ENCODE data around the gene RALY. TPM values are rescaled to one million over a fixed set of nuclear protein-coding genes. Genes with fewer than 3 reads are reported as not detected.

Gene RALY
- total and polyA plus RNA-seq, 2 donors, result 53.9 to 150 TPM

DNA sequence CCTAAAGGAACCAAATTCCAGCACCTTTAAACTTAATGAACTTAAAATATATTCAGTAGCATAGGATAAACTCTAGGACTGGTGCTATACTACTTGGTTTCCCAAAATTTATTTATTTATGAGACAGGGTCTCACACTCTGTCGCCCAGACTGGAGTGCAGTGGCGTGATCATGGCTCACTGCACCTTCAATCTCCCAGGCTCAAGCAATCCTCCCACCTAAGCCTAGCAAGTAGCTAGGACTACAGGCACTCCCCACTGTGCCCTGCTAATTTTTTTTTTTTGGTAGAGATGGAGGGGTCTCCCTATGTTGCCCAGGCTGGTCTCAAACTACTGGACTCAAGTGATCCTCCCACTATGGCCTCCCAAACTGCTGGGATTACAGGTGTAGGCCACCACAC lies 96.9 kb downstream of the RALY start:
- Histone ChIP-seq H3K36me3 (ENCODE audit: insufficient read depth) (peaks cover 4% of the 10 kb centered on the region), H3K27ac (ENCODE audit: low read depth) (no peak overlapping the region)

DNA sequence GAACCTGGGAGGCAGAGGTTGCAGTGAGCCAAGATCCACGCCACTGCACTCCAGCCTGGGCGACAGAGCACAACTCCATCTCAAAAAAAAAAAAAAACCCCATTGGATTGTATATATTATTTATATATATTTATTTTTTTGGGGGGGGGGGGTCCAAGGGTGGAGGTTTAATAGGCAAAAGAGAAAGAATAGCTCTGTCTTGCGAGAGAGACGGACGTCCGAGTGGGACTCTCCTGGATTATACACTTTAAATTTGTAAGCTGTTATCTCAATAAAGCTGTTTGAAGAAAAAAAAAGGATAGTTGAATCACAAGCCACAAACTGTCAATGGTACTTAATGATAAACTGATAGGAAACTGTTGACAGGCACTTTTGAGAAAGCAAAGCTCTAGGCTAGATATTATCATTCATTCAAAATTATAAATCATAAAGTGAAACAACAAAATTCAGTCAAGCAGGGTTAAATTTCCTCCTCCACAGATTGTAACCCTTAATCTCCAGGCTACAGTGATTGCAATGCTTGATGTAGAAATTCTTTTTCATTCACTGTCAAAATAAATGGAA lies 98.0 kb downstream of the RALY start:
- no peak overlapping the region for H3K27ac ChIP-seq (ENCODE audit: low read depth)
- H3K4me1 ChIP-seq (ENCODE audit: insufficient read depth), result no peaks in the 10 kb centered on the region
- no peak for DNase-seq (ENCODE audit: extremely low spot score)
- H3K36me3 ChIP-seq (ENCODE audit: insufficient read depth), result peaks cover 4% of the 10 kb centered on the region
- WGBS, result 91% methylated on average over 6 of the region's 6 CpGs
- no peak overlapping the region for H3K4me3 ChIP-seq (ENCODE audit: low read depth, low read length)

More for the DNA sequence above, 96.9 kb downstream of the RALY start:
- WGBS, result 98% methylated on average over 2 of the region's 2 CpGs
- no peak for DNase-seq (ENCODE audit: extremely low spot score)
- H3K4me1 ChIP-seq (ENCODE audit: insufficient read depth), result no peaks in the 10 kb centered on the region
- no peak overlapping the region for H3K4me3 ChIP-seq (ENCODE audit: low read depth, low read length)

DNA sequence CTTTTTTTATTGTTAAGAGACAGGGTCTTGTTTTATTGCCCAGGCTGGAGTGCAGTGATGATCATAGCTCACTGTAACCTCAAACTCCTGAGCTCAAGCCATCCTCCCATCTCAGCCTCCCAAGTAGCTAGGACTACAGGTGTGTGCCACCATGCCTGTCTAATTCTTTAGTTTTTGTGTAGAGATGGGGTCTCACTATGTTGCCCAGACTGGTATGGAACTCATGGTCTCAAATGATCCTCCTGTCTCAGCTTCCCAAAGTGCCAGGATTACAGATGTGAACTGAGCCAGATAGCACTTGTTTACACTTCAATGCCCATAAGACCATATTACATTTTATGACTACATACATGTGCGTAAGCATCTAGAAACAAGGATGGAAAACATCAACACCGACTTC lies 100.2 kb downstream of the RALY start:
- WGBS, result 95% methylated on average over 2 of the region's 2 CpGs
- Histone ChIP-seq H3K4me3 (ENCODE audit: low read depth, low read length) (no peak overlapping the region), H3K27ac (ENCODE audit: low read depth) (no peak overlapping the region), H3K4me1 (ENCODE audit: insufficient read depth) (no peaks in the 10 kb centered on the region), H3K36me3 (ENCODE audit: insufficient read depth) (peaks cover 10% of the 10 kb centered on the region)
- no peak for DNase-seq (ENCODE audit: extremely low spot score)

DNA sequence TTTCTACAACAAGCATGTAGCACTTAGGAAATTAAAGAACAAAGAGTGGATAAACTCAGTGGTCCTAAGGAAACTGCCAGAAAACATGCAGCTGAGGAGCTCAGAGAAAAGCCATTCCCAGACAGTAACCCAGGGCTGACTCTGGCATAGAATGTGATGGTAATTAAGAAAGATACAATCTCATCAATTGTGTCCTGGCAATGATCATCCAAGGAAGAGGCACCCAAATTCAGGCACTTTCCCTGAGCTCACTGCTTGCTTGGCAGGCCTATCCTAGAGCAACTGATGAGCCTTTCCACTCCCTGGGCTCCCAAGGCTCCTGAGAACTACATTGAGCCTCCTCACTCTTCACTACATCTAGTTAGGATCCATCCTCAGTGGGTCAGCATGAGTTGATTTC lies 102.1 kb downstream of the RALY start:
- Histone ChIP-seq H3K27ac (ENCODE audit: low read depth) (no peak overlapping the region), H3K36me3 (ENCODE audit: insufficient read depth) (peaks cover 6% of the 10 kb centered on the region), H3K4me3 (ENCODE audit: low read depth, low read length) (no peak overlapping the region), H3K4me1 (ENCODE audit: insufficient read depth) (no peaks in the 10 kb centered on the region)
- no peak for DNase-seq (ENCODE audit: extremely low spot score)

DNA sequence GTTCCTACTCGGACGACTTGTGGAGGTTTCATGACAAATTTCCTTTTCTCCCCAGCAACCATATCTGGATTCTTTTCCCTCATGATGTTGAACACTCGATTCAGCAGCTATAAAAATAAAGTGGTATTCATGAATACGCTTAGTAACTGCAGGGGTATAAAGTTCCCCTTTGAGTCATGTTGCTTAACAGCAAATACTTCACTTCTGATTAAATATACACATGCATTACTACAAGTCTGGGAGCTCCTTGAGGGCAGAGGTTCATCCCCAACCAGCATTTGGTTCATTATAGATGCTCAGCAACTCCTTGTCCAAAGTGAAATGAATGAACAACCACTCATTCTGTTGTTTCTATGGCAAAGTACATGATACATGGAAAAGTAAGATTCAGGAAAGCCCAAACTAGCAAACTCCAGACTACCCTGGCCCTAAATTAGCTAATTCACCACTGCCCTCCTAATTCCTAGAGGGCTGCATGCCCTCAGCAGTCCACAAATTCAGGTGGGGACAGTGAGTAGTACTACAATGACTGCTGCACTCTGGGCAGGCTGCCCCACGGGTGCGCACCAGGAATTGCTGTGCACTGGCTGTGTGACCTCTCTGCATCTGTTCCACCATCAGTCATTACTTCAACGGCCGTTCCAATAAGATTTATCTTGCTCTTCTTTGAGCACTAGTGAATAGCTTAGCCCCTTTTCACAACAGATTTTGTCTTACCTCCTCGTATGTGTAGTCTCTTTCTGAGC lies 103.2 kb downstream of the RALY start:
- WGBS, result 88% methylated on average over 9 of the region's 9 CpGs

DNA sequence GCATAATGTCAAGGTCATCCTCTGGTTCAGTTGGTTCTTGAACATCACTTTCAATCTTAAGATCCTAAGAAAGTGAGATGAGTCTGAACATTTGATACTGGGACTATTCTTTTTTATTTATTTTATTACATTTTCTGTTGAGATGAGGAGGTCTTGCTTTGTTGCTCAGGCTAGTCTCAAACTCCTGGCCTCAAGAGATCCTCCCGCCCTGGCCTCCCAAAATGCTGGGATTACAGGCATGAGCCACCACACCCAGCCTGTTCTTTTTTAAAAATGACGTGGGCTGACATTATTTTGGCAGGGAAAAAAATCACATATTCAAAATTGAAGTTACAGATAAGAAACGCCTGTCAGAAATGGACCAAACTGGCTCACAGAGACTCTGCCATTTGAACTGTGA lies 104.9 kb downstream of the RALY start:
- H3K27ac ChIP-seq (ENCODE audit: low read depth), result no peak overlapping the region
- DNase-seq (ENCODE audit: extremely low spot score), result no peak
- no peaks in the 10 kb centered on the region for H3K4me1 ChIP-seq (ENCODE audit: insufficient read depth)
- H3K36me3 ChIP-seq (ENCODE audit: insufficient read depth), result peaks cover 6% of the 10 kb centered on the region
- 69% methylated on average over 3 of the region's 3 CpGs for WGBS
- no peak overlapping the region for H3K4me3 ChIP-seq (ENCODE audit: low read depth, low read length)

More for the DNA sequence above, 103.2 kb downstream of the RALY start:
- Histone ChIP-seq H3K4me3 (ENCODE audit: low read depth, low read length) (no peak overlapping the region), H3K4me1 (ENCODE audit: insufficient read depth) (no peaks in the 10 kb centered on the region), H3K27ac (ENCODE audit: low read depth) (no peak overlapping the region), H3K36me3 (ENCODE audit: insufficient read depth) (peaks cover 6% of the 10 kb centered on the region)
- no peak for DNase-seq (ENCODE audit: extremely low spot score)

DNA sequence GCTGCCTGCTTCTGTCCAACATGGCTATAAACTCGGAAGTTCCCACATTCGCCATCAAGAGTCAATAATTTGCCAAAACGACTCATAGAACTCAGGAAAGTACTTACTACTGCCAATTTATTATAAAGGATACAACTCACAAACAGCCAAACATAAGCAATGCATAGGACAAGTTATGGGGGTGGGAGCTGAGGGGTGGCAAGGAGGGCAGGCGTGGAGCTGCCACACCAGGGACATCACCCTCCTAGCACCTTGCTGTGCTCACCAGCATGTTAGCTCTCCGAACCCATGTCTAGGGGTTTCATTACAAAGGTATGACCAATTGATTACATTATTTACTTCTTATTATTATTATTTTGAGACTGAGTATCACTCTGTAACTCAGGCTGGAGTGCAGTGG lies 106.0 kb downstream of the RALY start:
- H3K4me3 ChIP-seq (ENCODE audit: low read depth, low read length), result no peak overlapping the region
- no peaks in the 10 kb centered on the region for H3K4me1 ChIP-seq (ENCODE audit: insufficient read depth)
- DNase-seq (ENCODE audit: extremely low spot score), result no peak
- 90% methylated on average over 5 of the region's 5 CpGs for WGBS
- no peak overlapping the region for H3K27ac ChIP-seq (ENCODE audit: low read depth)
- peaks cover 6% of the 10 kb centered on the region for H3K36me3 ChIP-seq (ENCODE audit: insufficient read depth)

DNA sequence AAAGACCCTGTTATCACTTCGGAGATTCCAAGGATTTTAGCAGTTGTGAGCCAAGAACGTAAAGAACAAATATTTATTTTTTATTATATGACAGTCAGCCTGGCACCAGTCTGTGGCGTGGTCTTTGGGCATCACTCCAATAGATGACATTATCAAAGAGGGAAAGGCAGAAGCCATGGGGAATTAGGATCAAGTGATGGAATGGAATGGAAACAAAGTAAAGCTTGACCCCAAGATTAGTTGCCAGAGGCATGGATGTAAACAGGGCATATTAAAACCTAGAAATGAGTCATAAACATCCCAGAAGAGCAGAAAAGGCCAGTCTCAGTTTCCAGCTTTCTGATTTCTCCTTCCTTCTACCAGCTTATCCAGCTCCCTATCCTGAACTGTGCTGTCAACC lies 106.9 kb downstream of the RALY start:
- no peak overlapping the region for H3K27ac ChIP-seq (ENCODE audit: low read depth)
- no peaks in the 10 kb centered on the region for H3K4me1 ChIP-seq (ENCODE audit: insufficient read depth)
- peaks cover 6% of the 10 kb centered on the region for H3K36me3 ChIP-seq (ENCODE audit: insufficient read depth)
- 52% methylated on average over 3 of the region's 3 CpGs for WGBS
- no peak for DNase-seq (ENCODE audit: extremely low spot score)
- H3K4me3 ChIP-seq (ENCODE audit: low read depth, low read length), result no peak overlapping the region

DNA sequence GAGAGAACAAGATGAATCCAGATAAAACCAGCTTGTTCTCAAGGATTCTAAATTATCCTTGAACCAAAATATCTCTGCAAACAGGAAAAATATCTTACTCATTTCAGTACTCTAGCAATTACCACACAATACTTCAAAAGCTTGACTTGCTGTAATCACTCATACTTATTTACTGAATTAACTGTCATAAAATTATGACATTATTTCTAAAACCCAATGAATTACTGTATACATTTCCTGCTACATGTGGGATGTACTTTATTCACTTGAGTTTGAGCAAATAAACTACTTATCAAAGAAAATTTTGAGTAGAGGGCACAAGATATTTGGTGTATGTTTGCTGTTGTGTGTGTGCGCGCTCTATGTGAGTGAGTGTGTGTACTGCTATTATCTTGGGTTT lies 108.6 kb downstream of the RALY start:
- Histone ChIP-seq H3K4me3 (ENCODE audit: low read depth, low read length) (no peak overlapping the region), H3K4me1 (ENCODE audit: insufficient read depth) (no peaks in the 10 kb centered on the region), H3K36me3 (ENCODE audit: insufficient read depth) (peaks cover 4% of the 10 kb centered on the region), H3K27ac (ENCODE audit: low read depth) (no peak overlapping the region)
- no peak for DNase-seq (ENCODE audit: extremely low spot score)
- 100% methylated on average over 2 of the region's 2 CpGs for WGBS

DNA sequence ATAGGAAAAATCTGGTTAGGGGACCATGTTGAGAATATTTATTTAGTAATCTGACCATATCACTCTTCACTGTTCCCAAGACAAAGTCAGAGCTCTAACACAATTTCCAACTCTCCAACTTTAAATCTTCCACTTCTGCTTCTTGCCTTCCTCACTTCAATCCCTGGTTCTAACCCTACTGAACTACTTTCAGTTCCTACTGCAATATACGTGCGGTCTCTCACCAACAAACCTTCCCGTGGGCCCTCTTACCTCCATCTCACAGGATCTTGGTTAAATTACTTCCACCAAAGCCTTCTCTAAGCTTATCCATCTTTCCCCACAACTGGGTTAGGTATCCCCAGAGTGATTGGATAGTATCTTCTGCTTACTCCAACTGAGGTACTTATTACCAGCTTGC lies 110.3 kb downstream of the RALY start:
- Histone ChIP-seq H3K4me3 (ENCODE audit: low read depth, low read length) (no peak overlapping the region), H3K27ac (ENCODE audit: low read depth) (no peak overlapping the region), H3K4me1 (ENCODE audit: insufficient read depth) (no peaks in the 10 kb centered on the region), H3K36me3 (ENCODE audit: insufficient read depth) (no peaks in the 10 kb centered on the region)
- DNase-seq (ENCODE audit: extremely low spot score), result no peak
- WGBS, result 87% methylated on average over 3 of the region's 3 CpGs

DNA sequence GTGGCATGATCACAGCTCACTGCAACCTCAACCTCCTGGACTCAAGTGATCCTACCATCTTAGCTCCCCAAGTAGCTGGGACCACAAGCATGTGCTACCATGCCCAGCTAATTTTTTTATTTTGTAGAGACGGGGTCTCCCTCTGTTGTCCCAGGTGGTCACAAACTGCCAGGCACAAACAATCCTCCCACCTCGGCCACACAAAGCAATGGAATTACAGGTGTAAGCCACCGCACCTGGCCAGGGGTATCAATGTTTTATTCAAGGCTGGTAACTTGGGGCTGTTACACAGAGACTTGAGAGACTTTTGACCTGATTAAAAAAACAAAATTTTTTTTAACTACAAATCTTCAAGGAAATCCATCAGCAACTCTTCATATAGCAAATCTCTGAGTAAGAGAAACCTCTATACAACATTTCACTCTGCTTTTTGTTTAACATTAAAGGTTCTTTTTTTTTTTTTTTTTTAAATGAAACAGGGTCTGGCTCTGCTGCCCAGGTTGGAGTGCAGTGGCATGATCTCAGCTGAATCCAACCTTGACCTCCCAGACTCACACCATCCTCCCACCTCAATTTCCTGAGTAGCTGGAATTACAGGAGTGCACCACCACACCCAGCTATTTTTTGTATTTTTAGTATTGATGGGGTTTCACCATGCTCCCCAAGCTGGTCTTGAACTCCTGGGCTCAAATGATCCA lies 112.4 kb downstream of the RALY start:
- no peak for DNase-seq (ENCODE audit: extremely low spot score)
- H3K36me3 ChIP-seq (ENCODE audit: insufficient read depth), result no peaks in the 10 kb centered on the region
- WGBS, result 92% methylated on average over 3 of the region's 3 CpGs
- peaks cover 2% of the 10 kb centered on the region for H3K4me1 ChIP-seq (ENCODE audit: insufficient read depth)
- H3K4me3 ChIP-seq (ENCODE audit: low read depth, low read length), result no peak overlapping the region
- no peak overlapping the region for H3K27ac ChIP-seq (ENCODE audit: low read depth)

DNA sequence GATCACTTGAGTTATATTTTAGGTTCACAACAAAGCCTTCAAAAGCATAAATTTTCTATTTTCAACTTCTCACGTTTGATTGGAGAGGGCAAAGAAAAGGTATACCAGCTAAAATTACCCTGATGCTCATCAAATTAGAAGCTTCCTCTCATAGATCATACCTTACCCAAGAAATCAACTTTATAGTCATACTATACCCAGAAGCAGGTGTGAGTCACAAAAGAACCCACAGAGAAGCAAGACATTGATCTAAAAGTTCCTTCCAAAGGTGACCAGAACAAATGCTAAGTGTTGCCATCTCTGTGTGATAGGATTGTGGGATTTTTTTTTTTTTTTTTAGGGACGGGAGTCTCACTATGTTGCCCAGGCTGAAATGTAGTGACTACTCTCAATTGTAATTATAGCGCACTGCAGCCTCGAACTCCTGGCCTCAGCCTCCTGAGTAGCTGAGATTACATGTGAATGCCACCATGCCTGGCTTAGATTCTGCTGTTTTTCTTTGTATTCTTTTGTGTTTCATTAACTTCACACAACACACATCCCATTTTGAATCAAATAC lies 115.0 kb downstream of the RALY start:
- Histone ChIP-seq H3K4me3 (ENCODE audit: low read depth, low read length) (no peak overlapping the region), H3K36me3 (ENCODE audit: insufficient read depth) (no peaks in the 10 kb centered on the region), H3K4me1 (ENCODE audit: insufficient read depth) (peaks cover 2% of the 10 kb centered on the region), H3K27ac (ENCODE audit: low read depth) (no peak overlapping the region)
- DNase-seq (ENCODE audit: extremely low spot score), result no peak
- WGBS, result 78% methylated on average over 4 of the region's 4 CpGs

DNA sequence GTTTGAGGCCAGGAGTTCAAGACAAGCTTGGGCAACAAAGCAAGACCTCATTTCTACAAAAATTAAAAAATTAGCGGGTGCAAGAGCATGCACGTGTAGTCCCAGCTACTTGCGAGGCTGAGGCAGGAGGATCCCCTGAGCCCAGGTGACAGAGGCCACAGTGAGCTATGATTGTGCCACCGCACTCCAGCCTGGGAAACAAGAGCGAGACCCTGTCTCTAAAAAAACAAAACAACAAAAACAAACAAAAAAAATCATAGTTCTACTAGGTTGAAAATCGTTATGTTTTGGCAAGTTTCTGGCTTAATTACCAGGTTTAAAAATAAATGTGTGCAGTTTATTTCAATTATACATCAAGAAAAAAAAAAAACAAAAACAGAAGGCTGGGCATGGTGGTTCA lies 115.7 kb downstream of the RALY start:
- Histone ChIP-seq H3K4me1 (ENCODE audit: insufficient read depth) (peaks cover 2% of the 10 kb centered on the region), H3K27ac (ENCODE audit: low read depth) (no peak overlapping the region), H3K4me3 (ENCODE audit: low read depth, low read length) (no peak overlapping the region), H3K36me3 (ENCODE audit: insufficient read depth) (no peaks in the 10 kb centered on the region)
- DNase-seq (ENCODE audit: extremely low spot score), result no peak
- WGBS, result 91% methylated on average over 6 of the region's 6 CpGs

All from urinary bladder (tissue), 4 donors.